Measurements from ENCODE around the gene INSR. TPM values are rescaled to one million over a fixed set of nuclear protein-coding genes. Genes with fewer than 3 reads are reported as not detected.
"Not testable (repeated sequence)": the region's sequence is repeated elsewhere in the genome, so short reads cannot be mapped to it uniquely, and the experiment has no call there.

Gene INSR
- total and polyA plus RNA-seq, 2 donors from 2014 or later, result 15.5 to 50.4 TPM

- H3K9me3 ChIP-seq (ENCODE audit: control insufficient read depth in 2 of 3, insufficient read depth in 1 of 3, low read length in 3 of 3), result no peaks in the 10 kb centered on the region
- peaks cover 2 to 11% (median 8%) of the 10 kb centered on the region in 3 donors for H3K36me3 ChIP-seq (ENCODE audit: control insufficient read depth in 2 of 3, insufficient read depth in 3 of 3, low read length in 3 of 3)
- H3K27me3 ChIP-seq (ENCODE audit: control insufficient read depth, insufficient read depth, low read length), result no peaks in the 10 kb centered on the region
- H3K9ac ChIP-seq (ENCODE audit: low read length in 3 of 3), result peak within 1 kb of the TSS; percentile 68 to 96 (median 80)
- H3K27ac ChIP-seq (ENCODE audit: low read depth in 2 of 2, low read length in 2 of 2), result peak within 1 kb of the TSS; percentile 67 to 86
- peaks cover 0 to 6% (median 0%) of the 10 kb centered on the region in 3 donors for H3K4me1 ChIP-seq (ENCODE audit: control insufficient read depth in 2 of 3, insufficient read depth in 2 of 3, low read depth in 1 of 3, low read length in 3 of 3)
- FAIRE-seq (no peak), DNase-seq (peak; percentile 98 to 100 (median 99))
- H3K4me3 ChIP-seq (ENCODE audit: low read length in 3 of 3), result peak within 1 kb of the TSS; percentile 81 to 95 (median 95)
- TF ChIP-seq CTCF (IDR thresholded peaks at IDR 0.05; ENCODE audit: borderline replicate concordance, extremely low read depth, insufficient read depth), result no peak
- intact Hi-C loops (cut with DNase I), result no loop called here
These were observed 224.9 kb downstream of the INSR start, which contains the start of gene ZNF557 for GRCh38 chr19:7069042-7069903. TSS of gene ZNF557 (plus strand) at chr19:7069703. CDS start at chr19:7075075, 5,372 bp downstream.

- Histone ChIP-seq H3K4me1 (ENCODE audit: control insufficient read depth in 2 of 3, insufficient read depth in 2 of 3, low read depth in 1 of 3, low read length in 3 of 3) (peaks cover 0 to 6% (median 0%) of the 10 kb centered on the region in 3 donors), H3K27ac (ENCODE audit: low read depth in 2 of 2, low read length in 2 of 2) (no peak overlapping the region), H3K36me3 (ENCODE audit: control insufficient read depth in 2 of 3, insufficient read depth in 3 of 3, low read length in 3 of 3) (peaks cover 2 to 9% (median 7%) of the 10 kb centered on the region in 3 donors), H3K9me3 (ENCODE audit: control insufficient read depth in 2 of 3, insufficient read depth in 1 of 3, low read length in 3 of 3) (no peaks in the 10 kb centered on the region), H3K4me3 (ENCODE audit: low read length in 3 of 3) (peak overlapping the region; percentile 47 to 95 (median 63)), H3K9ac (ENCODE audit: low read length in 3 of 3) (no peak overlapping the region), H3K27me3 (ENCODE audit: control insufficient read depth, insufficient read depth, low read length) (no peaks in the 10 kb centered on the region)
- intact Hi-C loops (cut with DNase I), result no loop called here
- FAIRE-seq, result no peak
- no peak for TF ChIP-seq CTCF (IDR thresholded peaks at IDR 0.05; ENCODE audit: borderline replicate concordance, extremely low read depth, insufficient read depth)
- no peak for DNase-seq
These were observed 225.6 kb downstream of the INSR start for GRCh38 chr19:7068599-7068998.

GRCh38 chr19:7067716-7068115 lies 226.5 kb downstream of the INSR start:
- no peak overlapping the region for H3K27ac ChIP-seq (ENCODE audit: low read depth in 2 of 2, low read length in 2 of 2)
- no peak for DNase-seq
- FAIRE-seq, result no peak
- no peaks in the 10 kb centered on the region for H3K9me3 ChIP-seq (ENCODE audit: control insufficient read depth in 2 of 3, insufficient read depth in 1 of 3, low read length in 3 of 3)
- H3K4me1 ChIP-seq (ENCODE audit: control insufficient read depth in 2 of 3, insufficient read depth in 2 of 3, low read depth in 1 of 3, low read length in 3 of 3), result peaks cover 0 to 6% (median 0%) of the 10 kb centered on the region in 3 donors
- intact Hi-C loops (cut with DNase I), result no loop called here
- peaks cover 2 to 7% (median 4%) of the 10 kb centered on the region in 3 donors for H3K36me3 ChIP-seq (ENCODE audit: control insufficient read depth in 2 of 3, insufficient read depth in 3 of 3, low read length in 3 of 3)
- TF ChIP-seq CTCF (IDR thresholded peaks at IDR 0.05; ENCODE audit: borderline replicate concordance, extremely low read depth, insufficient read depth), result no peak
- H3K9ac ChIP-seq (ENCODE audit: low read length in 3 of 3), result no peak overlapping the region
- H3K27me3 ChIP-seq (ENCODE audit: control insufficient read depth, insufficient read depth, low read length), result no peaks in the 10 kb centered on the region
- no peak overlapping the region for H3K4me3 ChIP-seq (ENCODE audit: low read length in 3 of 3)

- H3K4me1 ChIP-seq (ENCODE audit: control insufficient read depth in 2 of 3, insufficient read depth in 2 of 3, low read depth in 1 of 3, low read length in 3 of 3); DNase-seq; H3K27ac ChIP-seq (ENCODE audit: low read depth in 2 of 2, low read length in 2 of 2); intact Hi-C loops (cut with DNase I); FAIRE-seq; H3K36me3 ChIP-seq (ENCODE audit: control insufficient read depth in 2 of 3, insufficient read depth in 3 of 3, low read length in 3 of 3); H3K9me3 ChIP-seq (ENCODE audit: control insufficient read depth in 2 of 3, insufficient read depth in 1 of 3, low read length in 3 of 3); H3K27me3 ChIP-seq (ENCODE audit: control insufficient read depth, insufficient read depth, low read length); H3K4me3 ChIP-seq (ENCODE audit: low read length in 3 of 3); H3K9ac ChIP-seq (ENCODE audit: low read length in 3 of 3): not testable (repeated sequence)
These were observed 227.1 kb downstream of the INSR start for GRCh38 chr19:7067122-7067521.

All from kidney (tissue), 14 donors.